Esophagus muscularis mucosa (tissue), 4 donors: Measurements from ENCODE around the gene LTB4R. TPM values are rescaled to one million over a fixed set of nuclear protein-coding genes. Genes with fewer than 3 reads are reported as not detected.

Source experiments
- DNase-seq: peaks from one replicate; pipeline ENCODE4 v3.0.0-alpha.2; 2017; ENCODE audit errors: extremely low spot score
- H3K27ac ChIP-seq, 4 donors: fragments of 200-600 bp; sonication (generic); replicated peaks in 1 of 4; 1 replicate in 3 of 4; 2 replicates in 1 of 4; pipeline ENCODE4 v1.5.1; 2016 to 2019; ENCODE audit warnings: mild to moderate bottlenecking in 1 of 4
- H3K27me3 ChIP-seq, 4 donors: fragments of 200-600 bp; sonication (generic); one replicate each; pipeline versions ENCODE4 v1.5.1 to v1.6.0; 2016 to 2019
- H3K36me3 ChIP-seq, 4 donors: fragments of 200-600 bp; sonication (generic); one replicate each; pipeline ENCODE4 v1.5.1; 2016 to 2019
- H3K4me1 ChIP-seq, 4 donors: fragments of 200-600 bp; sonication (generic); one replicate each; pipeline ENCODE4 v1.5.1; 2016 to 2019
- H3K4me3 ChIP-seq, 4 donors: fragments of 200-600 bp; sonication (generic); 1 replicate in 2 of 4; 2 replicates in 2 of 4; pipeline ENCODE4 v1.5.1; 2016 to 2019; ENCODE audit warnings: mild to moderate bottlenecking in 4 of 4, moderate library complexity in 1 of 4
- H3K9me3 ChIP-seq, 4 donors: fragments of 200-600 bp; sonication (generic); 1 replicate in 3 of 4; 2 replicates in 1 of 4; pipeline ENCODE4 v1.5.1; 2016 to 2019
- EP300 ChIP-seq: sonication (generic); formaldehyde crosslinking; IDR thresholded peaks from one replicate; pipeline ENCODE4 v1.6.1; 2017; ENCODE audit warnings: antibody characterized with exemption
- POLR2A ChIP-seq: fragments of 450-650 bp; IDR thresholded peaks from one replicate; pipeline ENCODE4 v1.6.1; 2017; ENCODE audit warnings: antibody characterized with exemption, moderate library complexity, mild to moderate bottlenecking, low read depth
- POLR2AphosphoS5 ChIP-seq, 2 donors: sonication (generic); formaldehyde crosslinking; IDR thresholded peaks; one replicate each; pipeline ENCODE4 v1.6.1; 2017; ENCODE audit warnings: antibody characterized with exemption in 2 of 2
- WGBS: methylation state at CpG from one replicate; pipeline ENCODE4 v1.1.5; 2018; 5-methylcytosine and 5-hydroxymethylcytosine counted together
- intact Hi-C: fragments of 100-400 bp; cut with DNase I; formaldehyde crosslinking; loops from one replicate; pipeline ENCODE4 v1.15.1; 2023
- total RNA-seq, 4 donors: library from RNA; depleted of rRNA; stranded (reverse); fragments of >200 nt; gene quantifications; one replicate each; pipeline versions ENCODE4 v1.1.0 to v1.2.1, GENCODE V29; 2016
- TF ChIP-seq, protein P1 (sequence below), 3 experiments: fragments of 200-600 bp in 2 of 3; fragments of 450-650 bp in 1 of 3; sonication (generic) in 2 of 3; IDR thresholded peaks; one replicate each; pipeline ENCODE4 v1.5.1; 2017 to 2019; ENCODE audit warnings: antibody characterized with exemption in 3 of 3, mild to moderate bottlenecking in 2 of 3, moderate library complexity in 1 of 3

LTB4R gene
- total RNA-seq, 4 donors from 2014 or later: 0.42 to 6.0 (median 2.9) TPM

DNA sequence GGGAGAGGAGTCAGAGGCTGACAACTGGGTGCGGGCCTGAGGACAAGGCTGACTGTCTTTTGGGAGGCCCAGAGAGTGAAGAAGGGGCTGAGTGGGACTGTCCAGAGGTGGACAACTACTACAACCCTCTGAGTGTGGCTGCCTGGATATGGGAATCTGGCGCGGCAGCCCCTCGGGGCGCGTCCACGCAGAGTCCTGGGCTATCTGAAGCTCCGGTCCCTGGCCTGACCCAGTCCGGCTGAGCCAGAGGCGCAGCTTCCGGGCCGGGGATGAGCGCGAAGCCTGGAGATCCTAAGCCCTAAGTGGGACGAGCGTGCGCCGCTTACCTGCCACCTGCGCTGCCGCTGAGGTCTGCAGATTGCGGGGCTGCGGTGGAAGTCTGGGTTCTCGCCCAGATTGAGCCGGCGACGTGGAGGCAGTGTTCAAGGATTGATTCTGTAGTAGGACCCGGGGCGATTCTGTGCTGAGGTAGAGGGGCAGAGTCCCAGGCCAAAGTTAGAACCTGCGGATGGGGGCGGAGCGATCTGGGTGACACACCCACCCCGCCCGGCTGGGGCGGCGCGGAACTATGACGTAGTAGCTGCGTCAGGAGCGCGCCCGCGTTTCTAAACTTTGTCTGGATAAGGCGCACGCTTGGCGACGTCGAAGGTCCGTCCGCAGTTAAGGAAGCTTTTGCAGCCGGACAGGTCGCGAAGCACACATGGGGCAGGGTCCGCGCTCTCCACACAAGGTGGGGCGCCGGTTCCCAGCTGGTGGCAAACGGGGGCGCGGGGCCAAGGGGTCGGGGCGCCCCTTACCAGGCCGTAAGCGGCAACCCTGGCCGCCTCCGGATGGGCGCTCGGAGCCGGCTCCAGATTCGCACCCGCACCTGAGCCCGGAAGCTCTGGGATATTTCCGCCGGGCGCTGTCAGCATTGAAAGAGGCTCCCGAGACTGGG, 11.8 kb upstream of the LTB4R start, which contains the start of the genes DHRS1 and NOP9:
DHRS1 (minus strand) TSS at position 526 of the 937 bp plus-strand sequence. CDS start 674 bp downstream, outside the sequence.
NOP9 (plus strand) TSS at position 596 of the 937 bp plus-strand sequence; CDS start at position 701, 105 bp downstream.
- WGBS: 1% methylated on average over 41 of the region's 75 CpGs

GRCh38 chr14:24300326-24300980, 10.8 kb upstream of the LTB4R start:
- Histone ChIP-seq H3K36me3 (peaks cover 44 to 57% (median 53%) of the 10 kb centered on the region in 4 donors), H3K4me1 (peaks cover 19 to 47% (median 34%) of the 10 kb centered on the region in 4 donors)

More for the DNA sequence above, 11.8 kb upstream of the LTB4R start, which contains the start of the genes DHRS1 and NOP9:
- TF ChIP-seq, protein P1, sequence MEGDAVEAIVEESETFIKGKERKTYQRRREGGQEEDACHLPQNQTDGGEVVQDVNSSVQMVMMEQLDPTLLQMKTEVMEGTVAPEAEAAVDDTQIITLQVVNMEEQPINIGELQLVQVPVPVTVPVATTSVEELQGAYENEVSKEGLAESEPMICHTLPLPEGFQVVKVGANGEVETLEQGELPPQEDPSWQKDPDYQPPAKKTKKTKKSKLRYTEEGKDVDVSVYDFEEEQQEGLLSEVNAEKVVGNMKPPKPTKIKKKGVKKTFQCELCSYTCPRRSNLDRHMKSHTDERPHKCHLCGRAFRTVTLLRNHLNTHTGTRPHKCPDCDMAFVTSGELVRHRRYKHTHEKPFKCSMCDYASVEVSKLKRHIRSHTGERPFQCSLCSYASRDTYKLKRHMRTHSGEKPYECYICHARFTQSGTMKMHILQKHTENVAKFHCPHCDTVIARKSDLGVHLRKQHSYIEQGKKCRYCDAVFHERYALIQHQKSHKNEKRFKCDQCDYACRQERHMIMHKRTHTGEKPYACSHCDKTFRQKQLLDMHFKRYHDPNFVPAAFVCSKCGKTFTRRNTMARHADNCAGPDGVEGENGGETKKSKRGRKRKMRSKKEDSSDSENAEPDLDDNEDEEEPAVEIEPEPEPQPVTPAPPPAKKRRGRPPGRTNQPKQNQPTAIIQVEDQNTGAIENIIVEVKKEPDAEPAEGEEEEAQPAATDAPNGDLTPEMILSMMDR (IDR thresholded peaks at IDR 0.05): peak in 1 of 3 experiments; percentile 26
- TF ChIP-seq POLR2AphosphoS5 (IDR thresholded peaks at IDR 0.05): peak; percentile 93 to 96
- TF ChIP-seq POLR2A: no peak
- peak; percentile 98 for DNase-seq
- Histone ChIP-seq H3K27me3 (no peaks in the 10 kb centered on the region), H3K36me3 (peaks cover 40 to 54% (median 49%) of the 10 kb centered on the region in 4 donors), H3K4me1 (peaks cover 19 to 47% (median 34%) of the 10 kb centered on the region in 4 donors), H3K4me3 (peak within 1 kb of the TSS; percentile 73 to 91 (median 80)), H3K9me3 (no peaks in the 10 kb centered on the region), H3K27ac (peak within 1 kb of the TSS; percentile 77 to 88 (median 84))
- intact Hi-C loops: loop anchor here (2.0 kb wide), 1 partner anchor 57 kb away; the partner anchor contains the start of gene TINF2

GRCh38 chr14:24304019-24304387, 7.3 kb upstream of the LTB4R start:
- Histone ChIP-seq H3K36me3 (peaks cover 54 to 69% (median 65%) of the 10 kb centered on the region in 4 donors), H3K4me1 (peaks cover 14 to 38% (median 27%) of the 10 kb centered on the region in 4 donors), H3K27ac (no peak overlapping the region), H3K4me3 (no peak overlapping the region), H3K27me3 (no peaks in the 10 kb centered on the region), H3K9me3 (no peaks in the 10 kb centered on the region)
- 94% methylated on average over 11 of the region's 11 CpGs for WGBS
- no peak for DNase-seq
- TF ChIP-seq POLR2A: no peak
- TF ChIP-seq EP300: no peak
- TF ChIP-seq, protein P1 (IDR thresholded peaks at IDR 0.05): no peak
- TF ChIP-seq POLR2AphosphoS5 (IDR thresholded peaks at IDR 0.05): no peak
- intact Hi-C loops: no loop called here

More at GRCh38 chr14:24300326-24300980, 10.8 kb upstream of the LTB4R start:
- H3K9me3 ChIP-seq: no peaks in the 10 kb centered on the region
- H3K4me3 ChIP-seq: peak overlapping the region; percentile 73 to 91 (median 80)
- H3K27ac ChIP-seq: peak overlapping the region; percentile 77 to 88 (median 84)
- no peak for TF ChIP-seq POLR2A
- TF ChIP-seq EP300: no peak
- TF ChIP-seq, protein P1 (IDR thresholded peaks at IDR 0.05): no peak
- no peak for TF ChIP-seq POLR2AphosphoS5 (IDR thresholded peaks at IDR 0.05)
- no peak for DNase-seq
- H3K27me3 ChIP-seq: no peaks in the 10 kb centered on the region
- 33% methylated on average over 16 of the region's 16 CpGs for WGBS
- intact Hi-C loops: no loop called here

GRCh38 chr14:24307156-24307574, 4.1 kb upstream of the LTB4R start:
- DNase-seq: no peak
- 85% methylated on average over 11 of the region's 11 CpGs for WGBS
- intact Hi-C loops: no loop called here
- peaks cover 23 to 44% (median 36%) of the 10 kb centered on the region in 4 donors for H3K4me1 ChIP-seq
- H3K36me3 ChIP-seq: peaks cover 46 to 57% (median 55%) of the 10 kb centered on the region in 4 donors
- no peak overlapping the region for H3K4me3 ChIP-seq
- H3K9me3 ChIP-seq: no peaks in the 10 kb centered on the region
- TF ChIP-seq, protein P1 (IDR thresholded peaks at IDR 0.05): no peak
- TF ChIP-seq EP300: no peak
- no peak for TF ChIP-seq POLR2A
- TF ChIP-seq POLR2AphosphoS5 (IDR thresholded peaks at IDR 0.05): no peak
- no peaks in the 10 kb centered on the region for H3K27me3 ChIP-seq
- no peak overlapping the region for H3K27ac ChIP-seq
